Measurements from ENCODE around the gene TMEM205. TPM values are rescaled to one million over a fixed set of nuclear protein-coding genes. Genes with fewer than 3 reads are reported as not detected.
A peak's percentile ranks its signal among the peaks of the same experiment; 100 is the strongest.

The TMEM205 gene
- total and polyA plus RNA-seq, 2 of the 13 experiments (the other 11 are each of a cell fraction or from before 2014, with no cell fraction given), result 45.5 to 98.7 TPM

- TF ChIP-seq THAP8 (CRISPR knock-in tag; IDR thresholded peaks at IDR 0.05; ENCODE audit: borderline replicate concordance) (no peak), ZBTB46 (CRISPR knock-in tag; IDR thresholded peaks at IDR 0.05; ENCODE audit: borderline replicate concordance) (no peak), ZBTB7B (CRISPR knock-in tag; IDR thresholded peaks at IDR 0.05) (peak; percentile 53; the same call in 1 of the 2 replicates), ETV5 (CRISPR knock-in tag; IDR thresholded peaks at IDR 0.05; ENCODE audit: borderline replicate concordance) (peak; percentile 49; the same call in 1 of the 2 replicates), NRL (CRISPR knock-in tag; IDR thresholded peaks at IDR 0.05; ENCODE audit: borderline replicate concordance) (no peak), ZNF709 (CRISPR knock-in tag; IDR thresholded peaks at IDR 0.05) (no peak), PITX1 (CRISPR knock-in tag; IDR thresholded peaks at IDR 0.05) (peak; percentile 32; the same call in 1 of the 2 replicates), ATF4 (CRISPR knock-in tag; IDR thresholded peaks at IDR 0.05) (no peak), TBX2 (CRISPR knock-in tag; IDR thresholded peaks at IDR 0.05; ENCODE audit: borderline replicate concordance) (peak; percentile 34; the same call in 1 of the 2 replicates), GFI1 (CRISPR knock-in tag; IDR thresholded peaks at IDR 0.05; ENCODE audit: borderline replicate concordance) (no peak), NR2C2 (CRISPR knock-in tag; IDR thresholded peaks at IDR 0.05; ENCODE audit: borderline replicate concordance) (peak; percentile 38; the same call in 1 of the 2 replicates), ZFP36L2 (CRISPR knock-in tag; IDR thresholded peaks at IDR 0.05) (no peak), FOXK2 (IDR thresholded peaks at IDR 0.05) (no peak), NONO (IDR thresholded peaks at IDR 0.05) (no peak), NONO (CRISPR knock-in tag; conservative IDR thresholded peaks at IDR 0.05) (peak; percentile 78; the same call in 1 of the 2 replicates), ATF1 (CRISPR knock-in tag; IDR thresholded peaks at IDR 0.05) (peak; percentile 88), PPARG (CRISPR knock-in tag; conservative IDR thresholded peaks at IDR 0.05) (peak; percentile 75), MAF1 (CRISPR knock-in tag; IDR thresholded peaks at IDR 0.05; ENCODE audit: borderline replicate concordance) (no peak), CEBPZ (IDR thresholded peaks at IDR 0.05; ENCODE audit: low read length) (peak; percentile 50; the same call in 1 of the 2 replicates), ZBTB43 (CRISPR knock-in tag; conservative IDR thresholded peaks at IDR 0.05) (no peak), ZNF263 (CRISPR knock-in tag; IDR thresholded peaks at IDR 0.05) (peak; percentile 98)
Measured at GRCh38 chr19:11380653-11381537, 34.8 kb upstream of the TMEM205 start (continued).
